T-cell (primary cell): ENCODE results near the gene KCNA10. TPM values are rescaled to one million over a fixed set of nuclear protein-coding genes. Genes with fewer than 3 reads are reported as not detected.

Experiments used
- ATAC-seq, 4 experiments: fragments of 200-7000 bp in 3 of 4; fragments of 150-1000 bp in 1 of 4; cut with Tn5 transposase; replicated peaks in 1 of 4; 1 replicate in 3 of 4; 2 replicates in 1 of 4; pipeline ENCODE4 v1.10.0; 2021; ENCODE audit warnings: moderate library complexity in 3 of 4, mild to moderate bottlenecking in 2 of 4, moderate number of reproducible peaks in 1 of 4
- CTCF ChIA-PET, 2 donors: fragments of 300-600 bp; sonication (Branson Sonifier 250); formaldehyde crosslinking; loops; one replicate each; lab custom pipeline; 2022; ENCODE audit warnings: antibody characterized with exemption in 2 of 2; lab: Charles Lee
- POLR2A ChIA-PET, 2 donors: fragments of 300-600 bp; sonication (Branson Sonifier 250); formaldehyde crosslinking; loops; one replicate each; lab custom pipeline; 2022; ENCODE audit warnings: antibody characterized with exemption in 2 of 2; lab: Charles Lee
- DNase-seq, 35 experiments: peaks; one replicate each; pipeline versions ENCODE4 v3.0.0 to v3.0.0-alpha.2; 2013 to 2023
- H3K27ac ChIP-seq: one replicate; pipeline ENCODE4 v1.5.1; 2013; ENCODE audit warnings: low read length
- H3K27me3 ChIP-seq, 2 experiments: replicated peaks in 1 of 2; 1 replicate in 1 of 2; 2 replicates in 1 of 2; pipeline versions ENCODE4 v1.6.1 to v1.7.0; 2013; ENCODE audit warnings: low read length in 1 of 2, mixed read lengths in 1 of 2; ENCODE audit not compliant: control insufficient read depth in 2 of 2, insufficient read depth in 2 of 2; ENCODE audit errors: extremely low read depth in 1 of 2
- H3K36me3 ChIP-seq, 2 donors: 1 replicate in 1 of 2; 2 replicates in 1 of 2; pipeline versions ENCODE4 v1.6.1 to v1.7.0; 2013; ENCODE audit warnings: low read length in 1 of 2; ENCODE audit not compliant: control insufficient read depth in 2 of 2, insufficient read depth in 1 of 2; ENCODE audit errors: extremely low read depth in 1 of 2
- H3K4me1 ChIP-seq, 2 experiments: 1 replicate in 1 of 2; 2 replicates in 1 of 2; pipeline versions ENCODE4 v1.6.1 to v1.7.0; 2013; ENCODE audit warnings: low read length in 2 of 2, mixed read lengths in 1 of 2; ENCODE audit not compliant: insufficient read depth in 2 of 2, control insufficient read depth in 1 of 2; ENCODE audit errors: extremely low read depth in 1 of 2
- H3K4me3 ChIP-seq, 2 donors: 1 replicate in 1 of 2; 2 replicates in 1 of 2; pipeline versions ENCODE4 v1.5.1 to v1.7.0; 2013; ENCODE audit warnings: mild to moderate bottlenecking in 2 of 2, low read length in 1 of 2, moderate library complexity in 1 of 2; ENCODE audit not compliant: control insufficient read depth in 1 of 2; ENCODE audit errors: extremely low read depth in 1 of 2
- H3K9me3 ChIP-seq: 2 replicates; pipeline ENCODE4 v1.7.0; 2013
- H3K27ac Mint-ChIP-seq, 2 donors: one replicate each; pipeline ENCODE4 v1.8.0; 2020 to 2021; ENCODE audit warnings: mild to moderate bottlenecking in 2 of 2, mixed read lengths in 2 of 2
- H3K27me3 Mint-ChIP-seq, 2 donors: one replicate each; pipeline ENCODE4 v1.8.0; 2021 to 2022; ENCODE audit warnings: mixed read lengths in 2 of 2
- H3K36me3 Mint-ChIP-seq: one replicate; pipeline ENCODE4 v1.8.0; 2021; ENCODE audit warnings: mixed read lengths
- H3K4me1 Mint-ChIP-seq, 3 donors: one replicate each; pipeline ENCODE4 v1.8.0; 2020 to 2022; ENCODE audit warnings: mixed read lengths in 3 of 3, mild to moderate bottlenecking in 1 of 3
- H3K4me3 Mint-ChIP-seq, 3 donors: one replicate each; pipeline ENCODE4 v1.8.0; 2020 to 2022; ENCODE audit warnings: mild to moderate bottlenecking in 3 of 3, mixed read lengths in 3 of 3, moderate library complexity in 3 of 3
- H3K9me3 Mint-ChIP-seq, 3 donors: one replicate each; pipeline ENCODE4 v1.8.0; 2020 to 2022; ENCODE audit warnings: mixed read lengths in 3 of 3
- WGBS: methylation state at CpG from one replicate; pipeline ENCODE4 v1.1.5; 2013; ENCODE audit warnings: missing lambda C conversion rate; ENCODE audit not compliant: insufficient coverage; 5-methylcytosine and 5-hydroxymethylcytosine counted together
- total RNA-seq, 35 experiments: library from RNA in 6 of 35; stranded (reverse) in 6 of 35; fragments of 120-200 nt in 1 of 35; gene quantifications; one replicate each; pipeline versions ENCODE4 v1.2.1 to v1.2.4 and lab custom pipeline; 2013 to 2026

KCNA10 gene
- total RNA-seq, 5 donors from 2014 or later (not counting 1 experiment from before 2014, with no cell fraction given): not detected

- H3K4me3 ChIP-seq: no peak overlapping the region
- H3K9me3 ChIP-seq: no peaks in the 10 kb centered on the region
- Mint-ChIP-seq H3K9me3 (no peaks in the 10 kb centered on the region), H3K36me3 (no peaks in the 10 kb centered on the region), H3K4me3 (no peak overlapping the region), H3K27me3 (peaks cover 0 to 6% of the 10 kb centered on the region in 2 donors), H3K27ac (no peak overlapping the region), H3K4me1 (no peaks in the 10 kb centered on the region)
- H3K4me1 ChIP-seq: no peaks in the 10 kb centered on the region
- ATAC-seq: no peak
- H3K27ac ChIP-seq: no peak overlapping the region
- no peaks in the 10 kb centered on the region for H3K36me3 ChIP-seq
- DNase-seq: no peak
- 46% methylated on average over 6 of the region's 10 CpGs for WGBS
- CTCF ChIA-PET: no interaction called here
- POLR2A ChIA-PET: no interaction called here
- peaks cover 0 to 13% of the 10 kb centered on the region in 2 experiments for H3K27me3 ChIP-seq
These were observed 42.8 kb downstream of the KCNA10 start for GRCh38 chr1:110476028-110476765.

- H3K27ac Mint-ChIP-seq: no peak overlapping the region
These were observed 43.5 kb downstream of the KCNA10 start for GRCh38 chr1:110475362-110476027.

GRCh38 chr1:110474444-110474843 is 44.5 kb downstream of the KCNA10 start:
- POLR2A ChIA-PET: no interaction called here
- ATAC-seq (no peak), DNase-seq (no peak)
- Histone ChIP-seq H3K9me3 (no peaks in the 10 kb centered on the region), H3K4me1 (no peaks in the 10 kb centered on the region), H3K27me3 (peaks cover 0 to 14% of the 10 kb centered on the region in 2 experiments), H3K27ac (no peak overlapping the region), H3K36me3 (no peaks in the 10 kb centered on the region), H3K4me3 (no peak overlapping the region)
- Mint-ChIP-seq H3K4me3 (no peak overlapping the region), H3K9me3 (no peaks in the 10 kb centered on the region), H3K27ac (no peak overlapping the region), H3K36me3 (no peaks in the 10 kb centered on the region), H3K27me3 (peaks cover 0 to 13% of the 10 kb centered on the region in 2 donors), H3K4me1 (no peaks in the 10 kb centered on the region)
- CTCF ChIA-PET: interaction anchor here in 1 of 2 donors (0.6 kb wide), 1 partner anchor 183 kb away, joined by 3 read pairs; no protein-coding TSS in a partner anchor
- 86% methylated on average over 3 of the region's 6 CpGs for WGBS

More at GRCh38 chr1:110475362-110476027, 43.5 kb downstream of the KCNA10 start:
- Mint-ChIP-seq H3K36me3 (no peaks in the 10 kb centered on the region), H3K27me3 (peaks cover 0 to 13% of the 10 kb centered on the region in 2 donors), H3K4me3 (no peak overlapping the region), H3K9me3 (no peaks in the 10 kb centered on the region), H3K4me1 (no peaks in the 10 kb centered on the region)
- 60% methylated on average over 1 of the region's 5 CpGs for WGBS
- no peaks in the 10 kb centered on the region for H3K36me3 ChIP-seq
- POLR2A ChIA-PET: no interaction called here
- H3K27ac ChIP-seq: no peak overlapping the region
- H3K4me1 ChIP-seq: no peaks in the 10 kb centered on the region
- peaks cover 0 to 16% of the 10 kb centered on the region in 2 experiments for H3K27me3 ChIP-seq
- no peak overlapping the region for H3K4me3 ChIP-seq
- CTCF ChIA-PET: no interaction called here
- no peaks in the 10 kb centered on the region for H3K9me3 ChIP-seq
- DNase-seq (no peak), ATAC-seq (no peak)

GRCh38 chr1:110472546-110472945 is 46.4 kb downstream of the KCNA10 start:
- Mint-ChIP-seq H3K27me3 (peaks cover 0 to 13% of the 10 kb centered on the region in 2 donors), H3K36me3 (no peaks in the 10 kb centered on the region), H3K4me3 (no peak overlapping the region), H3K9me3 (no peaks in the 10 kb centered on the region), H3K4me1 (no peaks in the 10 kb centered on the region), H3K27ac (no peak overlapping the region)
- ChIA-PET CTCF (interaction anchor here in 1 of 2 donors (1.0 kb wide), 1 partner anchor 12 kb away, joined by 3 read pairs; no protein-coding TSS in a partner anchor), POLR2A (no interaction called here)
- no peak for ATAC-seq
- no peak for DNase-seq
- Histone ChIP-seq H3K4me3 (no peak overlapping the region), H3K9me3 (no peaks in the 10 kb centered on the region), H3K4me1 (no peaks in the 10 kb centered on the region), H3K27ac (no peak overlapping the region), H3K27me3 (peaks cover 0 to 14% of the 10 kb centered on the region in 2 experiments), H3K36me3 (no peaks in the 10 kb centered on the region)
- WGBS: 78% methylated on average over 7 of the region's 10 CpGs

GRCh38 chr1:110471131-110471530 is 47.8 kb downstream of the KCNA10 start:
- DNase-seq: no peak
- WGBS: no CpG with 5 or more reads among the region's 3 CpGs
- H3K9me3 Mint-ChIP-seq: no peaks in the 10 kb centered on the region
- ATAC-seq: no peak
- no peak overlapping the region for H3K4me3 Mint-ChIP-seq
- peaks cover 0 to 13% of the 10 kb centered on the region in 2 donors for H3K27me3 Mint-ChIP-seq
- H3K36me3 Mint-ChIP-seq: no peaks in the 10 kb centered on the region
- peaks cover 0 to 16% of the 10 kb centered on the region in 2 experiments for H3K27me3 ChIP-seq
- no peaks in the 10 kb centered on the region for H3K4me1 Mint-ChIP-seq
- ChIA-PET POLR2A (no interaction called here), CTCF (no interaction called here)
- H3K4me1 ChIP-seq: no peaks in the 10 kb centered on the region
- H3K27ac Mint-ChIP-seq: no peak overlapping the region
- no peaks in the 10 kb centered on the region for H3K36me3 ChIP-seq
- no peak overlapping the region for H3K4me3 ChIP-seq
- no peak overlapping the region for H3K27ac ChIP-seq
- H3K9me3 ChIP-seq: no peaks in the 10 kb centered on the region
